ENCODE data around the gene TRIM44.
"Not testable (repeated sequence)": the region's sequence is repeated elsewhere in the genome, so short reads cannot be mapped to it uniquely, and the experiment has no call there.

TRIM44 gene

GRCh38 chr11:35672608-35673007 lies 10.0 kb downstream of the TRIM44 start:
- no peak for DNase-seq (ENCODE audit: low spot score)

GRCh38 chr11:35675901-35676610 lies 13.5 kb downstream of the TRIM44 start:
- DNase-seq (ENCODE audit: low spot score), result no peak

- no peak for DNase-seq (ENCODE audit: low spot score)
Measured at GRCh38 chr11:35676611-35676965, 14.0 kb downstream of the TRIM44 start.

GRCh38 chr11:35677904-35678303 lies 15.3 kb downstream of the TRIM44 start:
- DNase-seq (ENCODE audit: low spot score), result no peak

GRCh38 chr11:35678471-35678870 lies 15.9 kb downstream of the TRIM44 start:
- DNase-seq (ENCODE audit: low spot score), result no peak

GRCh38 chr11:35678975-35679374 lies 16.4 kb downstream of the TRIM44 start:
- DNase-seq (ENCODE audit: low spot score), result no peak

- DNase-seq (ENCODE audit: low spot score), result no peak
Measured at GRCh38 chr11:35680506-35680905, 17.9 kb downstream of the TRIM44 start.

- no peak for DNase-seq (ENCODE audit: low spot score)
Measured at GRCh38 chr11:35681163-35681767, 18.7 kb downstream of the TRIM44 start.

GRCh38 chr11:35682230-35683173 lies 19.9 kb downstream of the TRIM44 start:
- DNase-seq (ENCODE audit: low spot score), result no peak

GRCh38 chr11:35683728-35684339 lies 21.3 kb downstream of the TRIM44 start:
- no peak for DNase-seq (ENCODE audit: low spot score)

GRCh38 chr11:35688023-35688422 lies 25.4 kb downstream of the TRIM44 start:
- DNase-seq (ENCODE audit: low spot score), result no peak

- no peak for DNase-seq (ENCODE audit: low spot score)
Measured at GRCh38 chr11:35689081-35689996, 26.8 kb downstream of the TRIM44 start.

GRCh38 chr11:35702126-35702525 lies 39.6 kb downstream of the TRIM44 start:
- DNase-seq (ENCODE audit: low spot score), result no peak

GRCh38 chr11:35709376-35709775 lies 46.8 kb downstream of the TRIM44 start:
- DNase-seq (ENCODE audit: low spot score), result no peak

- no peak for DNase-seq (ENCODE audit: low spot score)
Measured at GRCh38 chr11:35711173-35711910, 48.8 kb downstream of the TRIM44 start.

- DNase-seq (ENCODE audit: low spot score), result no peak
Measured at GRCh38 chr11:35711924-35712323, 49.3 kb downstream of the TRIM44 start.

- DNase-seq (ENCODE audit: low spot score), result no peak
Measured at GRCh38 chr11:35712533-35712932, 50.0 kb downstream of the TRIM44 start.

- no peak for DNase-seq (ENCODE audit: low spot score)
Measured at GRCh38 chr11:35714882-35715627, 52.5 kb downstream of the TRIM44 start.

GRCh38 chr11:35715677-35716076 lies 53.1 kb downstream of the TRIM44 start:
- not testable (repeated sequence) for DNase-seq (ENCODE audit: low spot score)

- DNase-seq (ENCODE audit: low spot score), result no peak
Measured at GRCh38 chr11:35717043-35717442, 54.5 kb downstream of the TRIM44 start.

All from CD4-positive, alpha-beta T cell treated with Interleukin-6 at 100 ng/mL for 8 hours (primary cell).